ENCODE results near the gene PADI1. TPM values are rescaled to one million over a fixed set of nuclear protein-coding genes. Genes with fewer than 3 reads are reported as not detected.

PADI1 gene
- total and polyA plus RNA-seq, 2 donors (not counting 1 experiment from before 2014, with no cell fraction given) = not detected

GRCh38 chr1:17183388-17184160, 21.4 kb upstream of the PADI1 start:
- H3K27me3 ChIP-seq (replicated peaks in 1 of 4; ENCODE audit: control extremely low read depth in 1 of 4, control insufficient read depth in 3 of 4, insufficient read depth in 4 of 4, low read length in 3 of 4) = no peaks in the 10 kb centered on the region
- H3K9me3 ChIP-seq (ENCODE audit: control extremely low read depth in 1 of 3, control insufficient read depth in 2 of 3, insufficient read depth in 1 of 3, low read length in 2 of 3) = peaks cover 0 to 2% (median 0%) of the 10 kb centered on the region in 3 donors
- no peak for ATAC-seq (ENCODE audit: low read depth)
- Mint-ChIP-seq H3K27me3 (no peaks in the 10 kb centered on the region), H3K9me3 (ENCODE audit: insufficient read depth) (peaks cover 3% of the 10 kb centered on the region), H3K4me3 (no peak overlapping the region), H3K4me1 (peaks cover 32% of the 10 kb centered on the region), H3K27ac (no peak overlapping the region)
- WGBS (ENCODE audit: insufficient coverage) = 93% methylated on average over 10 of the region's 12 CpGs
- no peak overlapping the region for H3K9ac ChIP-seq (ENCODE audit: low read length)
- no peak for DNase-seq
- ChIA-PET POLR2A (no interaction called here), CTCF (interaction anchor here (0.7 to 1.2 kb wide), 2 partner anchors 9 to 1417 kb away, joined by 3 to 4 read pairs; no protein-coding TSS in a partner anchor)
- intact Hi-C loops (cut with micrococcal nuclease) = no loop called here
- H4K20me1 ChIP-seq (ENCODE audit: control insufficient read depth, insufficient read depth, low read length, poor library complexity, severe bottlenecking) = no peaks in the 10 kb centered on the region
- no peaks in the 10 kb centered on the region for H3K79me2 ChIP-seq (ENCODE audit: control insufficient read depth, insufficient read depth, low read length)
- H3K4me3 ChIP-seq (ENCODE audit: control extremely low read depth in 1 of 5, extremely low read depth in 1 of 5, insufficient read depth in 1 of 5, low read depth in 2 of 5, low read length in 4 of 5) = no peak overlapping the region
- H3K36me3 ChIP-seq (replicated peaks in 1 of 2; ENCODE audit: control extremely low read depth in 1 of 2, control insufficient read depth in 1 of 2, extremely low read depth in 1 of 2, insufficient read depth in 2 of 2, low read length in 1 of 2) = no peaks in the 10 kb centered on the region
- peaks cover 15 to 23% of the 10 kb centered on the region in 2 donors for H3K4me1 ChIP-seq (ENCODE audit: control insufficient read depth in 2 of 2, insufficient read depth in 2 of 2, low read length in 2 of 2)
- H2AFZ ChIP-seq (ENCODE audit: insufficient read depth, low read depth, low read length, poor library complexity, severe bottlenecking) = no peak overlapping the region
- H3K4me2 ChIP-seq (replicated peaks; ENCODE audit: low read depth, low read length, poor library complexity, severe bottlenecking) = no peak overlapping the region
- TF ChIP-seq EZH2 (IDR thresholded peaks at IDR 0.05; ENCODE audit: borderline replicate concordance, insufficient read depth, low read depth, low read length, poor library complexity, severe bottlenecking) = no peak
- TF ChIP-seq CTCF (IDR thresholded peaks at IDR 0.05) = no peak
- no peak overlapping the region for H3K27ac ChIP-seq (ENCODE audit: low read length in 2 of 2)

- no peak for TF ChIP-seq EZH2 (IDR thresholded peaks at IDR 0.05; ENCODE audit: borderline replicate concordance, insufficient read depth, low read depth, low read length, poor library complexity, severe bottlenecking)
- TF ChIP-seq CTCF (IDR thresholded peaks at IDR 0.05) = no peak
- no peak overlapping the region for H3K9ac ChIP-seq (ENCODE audit: low read length)
- no peak overlapping the region for H3K27ac ChIP-seq (ENCODE audit: low read length in 2 of 2)
- ATAC-seq (ENCODE audit: low read depth) (no peak), DNase-seq (no peak)
- no peak overlapping the region for H3K4me2 ChIP-seq (replicated peaks; ENCODE audit: low read depth, low read length, poor library complexity, severe bottlenecking)
- intact Hi-C loops (cut with micrococcal nuclease) = no loop called here
- CTCF ChIA-PET = interaction anchor here (1.2 kb wide), 1 partner anchor 10 kb away, joined by 4 read pairs; no protein-coding TSS in a partner anchor
- 100% methylated on average over 2 of the region's 7 CpGs for WGBS (ENCODE audit: insufficient coverage)
- H2AFZ ChIP-seq (ENCODE audit: insufficient read depth, low read depth, low read length, poor library complexity, severe bottlenecking) = no peak overlapping the region
- peaks cover 15 to 23% of the 10 kb centered on the region in 2 donors for H3K4me1 ChIP-seq (ENCODE audit: control insufficient read depth in 2 of 2, insufficient read depth in 2 of 2, low read length in 2 of 2)
- Mint-ChIP-seq H3K9me3 (ENCODE audit: insufficient read depth) (peaks cover 3% of the 10 kb centered on the region), H3K27ac (no peak overlapping the region), H3K4me3 (no peak overlapping the region), H3K4me1 (peaks cover 32% of the 10 kb centered on the region), H3K27me3 (no peaks in the 10 kb centered on the region)
- H3K36me3 ChIP-seq (replicated peaks in 1 of 2; ENCODE audit: control extremely low read depth in 1 of 2, control insufficient read depth in 1 of 2, extremely low read depth in 1 of 2, insufficient read depth in 2 of 2, low read length in 1 of 2) = no peaks in the 10 kb centered on the region
- H4K20me1 ChIP-seq (ENCODE audit: control insufficient read depth, insufficient read depth, low read length, poor library complexity, severe bottlenecking) = no peaks in the 10 kb centered on the region
- H3K4me3 ChIP-seq (ENCODE audit: control extremely low read depth in 1 of 5, extremely low read depth in 1 of 5, insufficient read depth in 1 of 5, low read depth in 2 of 5, low read length in 4 of 5) = no peak overlapping the region
- H3K79me2 ChIP-seq (ENCODE audit: control insufficient read depth, insufficient read depth, low read length) = no peaks in the 10 kb centered on the region
- H3K27me3 ChIP-seq (replicated peaks in 1 of 4; ENCODE audit: control extremely low read depth in 1 of 4, control insufficient read depth in 3 of 4, insufficient read depth in 4 of 4, low read length in 3 of 4) = no peaks in the 10 kb centered on the region
- peaks cover 0 to 2% (median 2%) of the 10 kb centered on the region in 3 donors for H3K9me3 ChIP-seq (ENCODE audit: control extremely low read depth in 1 of 3, control insufficient read depth in 2 of 3, insufficient read depth in 1 of 3, low read length in 2 of 3)
- POLR2A ChIA-PET = no interaction called here
Measured at GRCh38 chr1:17184161-17184665, 20.7 kb upstream of the PADI1 start.

All from B cell (primary cell).